HEK293T (cell line): ENCODE results near the gene ASB3.

Experiments
- NFRKB ChIP-seq: fragments of 450-650 bp; IDR thresholded peaks from 2 replicates; pipeline ENCODE4 v1.6.1; 2016; ENCODE audit warnings: mild to moderate bottlenecking, moderate library complexity
- ZNF384 ChIP-seq: fragments of 450-650 bp; IDR thresholded peaks from 2 replicates; pipeline ENCODE4 v1.6.1; 2016

- TF ChIP-seq NFRKB (no peak), ZNF384 (no peak)
Measured at GRCh38 chr2:53813151-53813550, 26.4 kb upstream of the ASB3 start.
